PFSK-1 (cell line): ENCODE measurements around the gene ABT1. TPM values are rescaled to one million over a fixed set of nuclear protein-coding genes. Genes with fewer than 3 reads are reported as not detected.

Experiments used
- FOXP2 ChIP-seq: optimal IDR thresholded peaks from 2 replicates; pipeline ENCODE3; 2011; ENCODE audit warnings: borderline replicate concordance, control low read depth, inconsistent platforms; ENCODE audit not compliant: insufficient read depth; ENCODE audit errors: extremely low read length, extremely low read depth
- POLR2AphosphoS5 ChIP-seq: IDR thresholded peaks from 2 replicates; pipeline ENCODE4 v1.6.1; 2012; ENCODE audit warnings: low read depth, mild to moderate bottlenecking, control low read depth, low read length, moderate library complexity
- REST ChIP-seq, 2 experiments: IDR thresholded peaks; 2 replicates each; pipeline versions ENCODE4 v1.6.1 to v1.8.0; 2011 to 2012; ENCODE audit warnings: low read depth in 2 of 2, low read length in 2 of 2, control low read depth in 1 of 2, inconsistent platforms in 1 of 2, mild to moderate bottlenecking in 1 of 2, moderate library complexity in 1 of 2; ENCODE audit not compliant: insufficient read depth in 1 of 2
- SIN3A ChIP-seq: IDR thresholded peaks from 2 replicates; pipeline ENCODE4 v1.6.1; 2012; ENCODE audit warnings: mild to moderate bottlenecking, low read length, moderate library complexity, borderline replicate concordance; ENCODE audit not compliant: insufficient read depth
- TAF1 ChIP-seq: IDR thresholded peaks from 2 replicates; pipeline ENCODE4 v1.6.1; 2012; ENCODE audit warnings: low read length, control low read depth, borderline replicate concordance; ENCODE audit not compliant: insufficient read depth
- polyA plus RNA-seq: library from polyadenylated mRNA; unstranded; fragments of >200 nt; gene quantifications from one replicate; pipeline ENCODE4 v1.2.1, GENCODE V29; 2012; ENCODE audit warnings: low read depth, missing spikeins; ENCODE audit not compliant: insufficient read length

ABT1 gene
- polyA plus RNA-seq = 25.2 TPM

GRCh38 chr6:26596579-26597388 is at the start of gene ABT1:
TSS of gene ABT1 (plus strand) at chr6:26596953. CDS start at chr6:26596983, 30 bp downstream.
- peak; percentile 19; the same call in 1 of the 2 replicates for TF ChIP-seq SIN3A
- TF ChIP-seq FOXP2 = peak; percentile 92
- peak; percentile 86 for TF ChIP-seq POLR2AphosphoS5
- TF ChIP-seq REST (IDR thresholded peaks at IDR 0.05; ENCODE audit: insufficient read depth in 1 of 2, low read depth in 2 of 2, low read length in 2 of 2) = peak in 1 of 2 experiments; percentile 36; a peak in 1 of 4 replicates
- peak; percentile 86; the same call in 1 of the 2 replicates for TF ChIP-seq TAF1

- TF ChIP-seq TAF1 (no peak), REST (IDR thresholded peaks at IDR 0.05; ENCODE audit: insufficient read depth in 1 of 2, low read depth in 2 of 2, low read length in 2 of 2) (no peak), POLR2AphosphoS5 (no peak)
Observed at GRCh38 chr6:26550250-26550993, 46.3 kb upstream of the ABT1 start.

DNA sequence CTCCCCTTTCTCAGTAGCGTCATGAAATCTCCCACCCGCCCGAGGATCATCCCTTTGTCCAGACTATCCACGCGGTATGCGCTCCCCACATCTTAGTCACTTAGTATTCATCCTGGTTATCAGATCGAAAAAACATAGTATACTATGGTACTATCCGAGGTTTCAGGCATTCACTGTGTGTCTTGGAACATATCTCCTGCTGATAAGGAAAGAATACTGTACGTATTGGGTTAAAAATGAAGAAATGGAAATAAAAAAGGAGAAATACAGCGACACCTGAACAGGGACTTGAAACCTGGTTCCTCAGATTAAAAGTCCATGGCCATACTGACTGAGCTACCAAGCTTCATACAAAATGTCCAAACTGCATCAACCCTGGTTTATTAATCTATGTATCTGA is 44.5 kb upstream of the ABT1 start:
- TF ChIP-seq POLR2AphosphoS5 (no peak), SIN3A (no peak), REST (IDR thresholded peaks at IDR 0.05; ENCODE audit: insufficient read depth in 1 of 2, low read depth in 2 of 2, low read length in 2 of 2) (no peak), TAF1 (no peak), FOXP2 (no peak)

GRCh38 chr6:26552640-26553188 is 44.0 kb upstream of the ABT1 start:
- TF ChIP-seq TAF1 (no peak), REST (IDR thresholded peaks at IDR 0.05; ENCODE audit: insufficient read depth in 1 of 2, low read depth in 2 of 2, low read length in 2 of 2) (no peak), POLR2AphosphoS5 (no peak), FOXP2 (no peak), SIN3A (no peak)
